ENCODE results near the gene BAG1. TPM values are rescaled to one million over a fixed set of nuclear protein-coding genes. Genes with fewer than 3 reads are reported as not detected.

The BAG1 gene
- 49.4 and 80.9 TPM in 2 replicates for total RNA-seq

GRCh38 chr9:33264473-33265177 is at the start of gene BAG1, which contains the start of gene CHMP5:
Gene BAG1, minus strand, starts transcription at chr9:33264708.
Gene CHMP5, plus strand, starts transcription at chr9:33265049. Its CDS starts 30 bp downstream, at chr9:33265079.

GRCh38 chr9:33290247-33291030 is 25.9 kb upstream of the BAG1 start, which contains the start of gene NFX1:
Gene NFX1, plus strand, starts transcription at chr9:33290516. Its CDS starts 57 bp downstream, at chr9:33290573.

DNA sequence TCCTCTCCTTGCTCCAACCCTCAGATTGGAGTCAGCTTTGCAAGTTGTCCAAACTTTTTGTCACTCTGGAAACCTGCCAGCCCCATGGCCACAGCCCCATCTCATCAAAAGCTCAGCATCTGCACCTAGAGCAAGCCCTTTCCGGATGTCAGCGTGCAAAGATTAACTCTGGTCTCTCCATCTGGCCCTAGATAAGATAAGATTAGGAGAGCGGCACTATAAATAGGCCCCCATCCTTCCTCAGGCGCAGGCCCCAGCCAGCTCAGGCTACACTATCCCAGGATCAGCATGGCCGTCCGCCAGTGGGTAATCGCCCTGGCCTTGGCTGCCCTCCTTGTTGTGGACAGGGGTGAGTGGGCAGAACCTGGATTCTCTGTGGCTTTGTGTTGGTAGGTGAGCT is 24.6 kb downstream of the BAG1 start, which contains the start of gene SPINK4:
Gene SPINK4 (plus strand): TSS at position 247 of the 400 bp plus-strand sequence. CDS start 42 bp downstream, at position 289.

Other genes starting within 250 kb of the BAG1 start
- gene DNAJA1, start 239.4 kb downstream of the BAG1 start, total RNA-seq = 77.1 TPM in 2 replicates
- gene SMU1, start 188.0 kb downstream of the BAG1 start, total RNA-seq = 13.7 and 17.0 TPM in 2 replicates
- 80.5 and 107 TPM in 2 replicates for gene B4GALT1, start 97.4 kb downstream of the BAG1 start, total RNA-seq
- gene SPINK4, start 24.5 kb downstream of the BAG1 start, total RNA-seq = not detected in 2 replicates
- gene CHMP5, start 341 bp upstream of the BAG1 start, total RNA-seq = 92.7 and 94.4 TPM in 2 replicates
- 21.5 and 26.8 TPM in 2 replicates for gene NFX1, start 25.8 kb upstream of the BAG1 start, total RNA-seq
- not detected in 2 replicates for gene AQP7, start 137.9 kb upstream of the BAG1 start, total RNA-seq
- 912 and 943 TPM in 2 replicates for gene AQP3, start 182.9 kb upstream of the BAG1 start, total RNA-seq
- gene NOL6, start 209.2 kb upstream of the BAG1 start, total RNA-seq = 43.1 and 48.7 TPM in 2 replicates